Measurements from ENCODE around the gene STARD10. TPM values are rescaled to one million over a fixed set of nuclear protein-coding genes. Genes with fewer than 3 reads are reported as not detected.

Gene STARD10
- total and polyA plus RNA-seq, 2 of the 8 experiments (the other 6 are each of a cell fraction or from before 2014, with no cell fraction given): 23.7 to 35.7 TPM

GRCh38 chr11:72753341-72754148, 40.3 kb downstream of the STARD10 start:
- peaks cover 0 to 18% (median 12%) of the 10 kb centered on the region in 4 experiments; a peak in 6 of 7 replicates for H3K4me1 ChIP-seq (replicated peaks in 1 of 4; ENCODE audit: control insufficient read depth in 3 of 4, insufficient read depth in 4 of 4, low read length in 3 of 4)
- no peak overlapping the region for H3K18ac ChIP-seq (ENCODE audit: extremely low read depth, low read length)
- no peak overlapping the region for H4K91ac ChIP-seq (replicated peaks; ENCODE audit: insufficient read length, low read length)
- peaks cover 12% of the 10 kb centered on the region for H3K79me1 ChIP-seq (ENCODE audit: low read depth, low read length)
- H3K56ac ChIP-seq (replicated peaks; ENCODE audit: insufficient read length, low read depth, low read length): no peak overlapping the region
- DNase-seq (ENCODE audit: low read depth in 1 of 2, low spot score in 2 of 2) (no peak), FAIRE-seq (no peak)
- H3K9ac ChIP-seq (replicated peaks in 1 of 4; ENCODE audit: extremely low read depth in 1 of 4, low read depth in 3 of 4, low read length in 3 of 4): no peak overlapping the region
- no peak overlapping the region for H2AK5ac ChIP-seq (ENCODE audit: low read depth, low read length)
- H3K4me3 ChIP-seq (ENCODE audit: extremely low read depth in 1 of 4, insufficient read depth in 2 of 4, low read depth in 3 of 4, low read length in 4 of 4): no peak overlapping the region
- WGBS, 2 experiments (ENCODE audit: extremely low coverage in 1 of 2, insufficient coverage in 1 of 2, insufficient read length in 1 of 2, insufficient replicate concordance in 2 of 2, low coverage in 1 of 2, low lambda C conversion rate in 2 of 2, missing lambda C conversion rate in 1 of 2): 80% methylated on average over 7 of the region's 9 CpGs; no CpG with 5 or more reads in 1 of the 2 experiments
- peak in 1 of 2 experiments; percentile 26; a peak in 1 of 4 replicates for TF ChIP-seq RAD21 (IDR thresholded peaks at IDR 0.05 in 1 of 2, conservative IDR thresholded peaks at IDR 0.05 in 1 of 2; ENCODE audit: low read depth in 2 of 2, low read length in 2 of 2)
- TF ChIP-seq ZNF274 (IDR thresholded peaks at IDR 0.05; ENCODE audit: borderline replicate concordance, extremely low read depth, low read length): no peak
- H3K36me3 ChIP-seq (ENCODE audit: control insufficient read depth in 2 of 4, insufficient read depth in 4 of 4, low read length in 3 of 4): no peaks in the 10 kb centered on the region
- peaks cover 0 to 10% (median 5%) of the 10 kb centered on the region in 4 experiments; a peak in 3 of 7 replicates for H3K27me3 ChIP-seq (replicated peaks in 1 of 4; ENCODE audit: control insufficient read depth in 3 of 4, extremely low read depth in 1 of 4, insufficient read depth in 3 of 4, low read length in 3 of 4)
- H3K23me2 ChIP-seq (ENCODE audit: low read depth, low read length): peaks cover 16% of the 10 kb centered on the region; the same call in 1 of the 2 replicates
- H3K4me2 ChIP-seq (ENCODE audit: insufficient read depth in 1 of 2, low read depth in 2 of 2, low read length in 2 of 2): peak overlapping the region in 1 of 2 experiments; percentile 74; a peak in 1 of 4 replicates
- no peak overlapping the region for H3K23ac ChIP-seq (ENCODE audit: insufficient read length)
- H2BK20ac ChIP-seq (ENCODE audit: low read length): no peak overlapping the region
- peak overlapping the region; percentile 30; the same call in 1 of the 2 replicates for H2BK12ac ChIP-seq (ENCODE audit: low read depth, low read length)
- H3K9me3 ChIP-seq (ENCODE audit: insufficient read depth in 2 of 2, low read depth in 1 of 2, low read length in 1 of 2): no peaks in the 10 kb centered on the region
- CTCF ChIA-PET (ENCODE audit: partially characterized antibody): interaction anchor here (0.6 to 2.2 kb wide), 11 partner anchors 12 to 425 kb away, joined by 3 to 7 read pairs (median 3); no protein-coding TSS in a partner anchor
- peak overlapping the region; percentile 95; the same call in 1 of the 2 replicates for H2BK15ac ChIP-seq (ENCODE audit: low read length)
- POLR2A ChIA-PET (ENCODE audit: partially characterized antibody): interaction anchor here (1.2 to 1.6 kb wide), 3 partner anchors 14 to 24 kb away, joined by 3 to 4 read pairs (median 3); no protein-coding TSS in a partner anchor
- H4K8ac ChIP-seq (ENCODE audit: extremely low read depth, insufficient read depth, low read length): no peak overlapping the region; the same call in 1 of the 2 replicates
- no peak overlapping the region for H2BK120ac ChIP-seq (replicated peaks; ENCODE audit: low read depth, low read length)
- H4K5ac ChIP-seq (ENCODE audit: insufficient read length, low read depth, low read length): no peak overlapping the region
- no peak overlapping the region for H3K27ac ChIP-seq (ENCODE audit: low read depth, low read length)
- no peak overlapping the region for H3K14ac ChIP-seq (ENCODE audit: insufficient read length)
- no peak overlapping the region for H2BK5ac ChIP-seq (ENCODE audit: low read depth, low read length)
- H3K79me2 ChIP-seq (ENCODE audit: control insufficient read depth in 1 of 2, insufficient read depth in 2 of 2, low read length in 2 of 2): peaks cover 0 to 27% of the 10 kb centered on the region in 2 experiments; a peak in 2 of 4 replicates
- H4K20me1 ChIP-seq (replicated peaks in 1 of 2; ENCODE audit: control insufficient read depth in 1 of 2, insufficient read depth in 2 of 2, low read length in 2 of 2): peaks cover 2 to 5% of the 10 kb centered on the region in 2 experiments
- H2AFZ ChIP-seq (ENCODE audit: low read length): no peak overlapping the region
- H3K4ac ChIP-seq (replicated peaks; ENCODE audit: insufficient read length, low read depth, low read length): no peak overlapping the region

Data from H1 (cell line).